Panc1 (cell line): ENCODE data around the gene ANXA6.

Experiments
- POLR2AphosphoS5 ChIP-seq: IDR thresholded peaks from 2 replicates; pipeline ENCODE4 v1.6.1; 2012; ENCODE audit warnings: mild to moderate bottlenecking, low read depth, low read length, moderate library complexity
- SIN3A ChIP-seq: IDR thresholded peaks from 2 replicates; pipeline ENCODE4 v1.6.1; 2012; ENCODE audit warnings: low read depth, mild to moderate bottlenecking, low read length, moderate library complexity, borderline replicate concordance; ENCODE audit not compliant: insufficient read depth
- TF ChIP-seq, protein P1 (sequence below): fragments of 450-650 bp; IDR thresholded peaks from 2 replicates; pipeline ENCODE4 v1.5.1; 2017; ENCODE audit warnings: mild to moderate bottlenecking
- TF ChIP-seq, protein P2 (sequence below), 2 experiments: IDR thresholded peaks; 2 replicates each; pipeline ENCODE4 v1.6.1; 2011 to 2012; ENCODE audit warnings: low read depth in 2 of 2, control low read depth in 1 of 2, low read length in 1 of 2, mild to moderate bottlenecking in 1 of 2, moderate library complexity in 1 of 2; ENCODE audit not compliant: insufficient read depth in 1 of 2

DNA sequence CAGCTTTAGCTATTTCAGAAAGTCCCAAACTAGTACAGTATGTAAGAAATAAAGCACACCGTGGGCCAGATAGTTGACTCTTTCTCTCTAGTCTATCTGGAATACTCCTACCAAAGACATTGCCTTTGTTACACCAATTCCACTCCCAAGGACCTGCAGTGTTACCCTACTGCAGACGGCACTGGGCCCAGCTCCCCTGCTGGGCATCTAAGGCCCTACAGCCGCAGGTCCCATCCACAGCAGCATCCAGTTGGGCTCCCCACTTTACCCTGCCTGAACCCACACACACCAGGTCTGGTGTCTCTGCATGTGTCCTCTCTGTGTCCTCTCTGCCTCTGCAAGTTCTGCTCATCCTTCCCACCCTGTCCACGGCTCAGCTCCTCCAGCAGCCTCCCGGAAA lies 99.3 kb downstream of the ANXA6 start:
- TF ChIP-seq, protein P1, sequence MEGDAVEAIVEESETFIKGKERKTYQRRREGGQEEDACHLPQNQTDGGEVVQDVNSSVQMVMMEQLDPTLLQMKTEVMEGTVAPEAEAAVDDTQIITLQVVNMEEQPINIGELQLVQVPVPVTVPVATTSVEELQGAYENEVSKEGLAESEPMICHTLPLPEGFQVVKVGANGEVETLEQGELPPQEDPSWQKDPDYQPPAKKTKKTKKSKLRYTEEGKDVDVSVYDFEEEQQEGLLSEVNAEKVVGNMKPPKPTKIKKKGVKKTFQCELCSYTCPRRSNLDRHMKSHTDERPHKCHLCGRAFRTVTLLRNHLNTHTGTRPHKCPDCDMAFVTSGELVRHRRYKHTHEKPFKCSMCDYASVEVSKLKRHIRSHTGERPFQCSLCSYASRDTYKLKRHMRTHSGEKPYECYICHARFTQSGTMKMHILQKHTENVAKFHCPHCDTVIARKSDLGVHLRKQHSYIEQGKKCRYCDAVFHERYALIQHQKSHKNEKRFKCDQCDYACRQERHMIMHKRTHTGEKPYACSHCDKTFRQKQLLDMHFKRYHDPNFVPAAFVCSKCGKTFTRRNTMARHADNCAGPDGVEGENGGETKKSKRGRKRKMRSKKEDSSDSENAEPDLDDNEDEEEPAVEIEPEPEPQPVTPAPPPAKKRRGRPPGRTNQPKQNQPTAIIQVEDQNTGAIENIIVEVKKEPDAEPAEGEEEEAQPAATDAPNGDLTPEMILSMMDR, result no peak
- TF ChIP-seq, protein P2, sequence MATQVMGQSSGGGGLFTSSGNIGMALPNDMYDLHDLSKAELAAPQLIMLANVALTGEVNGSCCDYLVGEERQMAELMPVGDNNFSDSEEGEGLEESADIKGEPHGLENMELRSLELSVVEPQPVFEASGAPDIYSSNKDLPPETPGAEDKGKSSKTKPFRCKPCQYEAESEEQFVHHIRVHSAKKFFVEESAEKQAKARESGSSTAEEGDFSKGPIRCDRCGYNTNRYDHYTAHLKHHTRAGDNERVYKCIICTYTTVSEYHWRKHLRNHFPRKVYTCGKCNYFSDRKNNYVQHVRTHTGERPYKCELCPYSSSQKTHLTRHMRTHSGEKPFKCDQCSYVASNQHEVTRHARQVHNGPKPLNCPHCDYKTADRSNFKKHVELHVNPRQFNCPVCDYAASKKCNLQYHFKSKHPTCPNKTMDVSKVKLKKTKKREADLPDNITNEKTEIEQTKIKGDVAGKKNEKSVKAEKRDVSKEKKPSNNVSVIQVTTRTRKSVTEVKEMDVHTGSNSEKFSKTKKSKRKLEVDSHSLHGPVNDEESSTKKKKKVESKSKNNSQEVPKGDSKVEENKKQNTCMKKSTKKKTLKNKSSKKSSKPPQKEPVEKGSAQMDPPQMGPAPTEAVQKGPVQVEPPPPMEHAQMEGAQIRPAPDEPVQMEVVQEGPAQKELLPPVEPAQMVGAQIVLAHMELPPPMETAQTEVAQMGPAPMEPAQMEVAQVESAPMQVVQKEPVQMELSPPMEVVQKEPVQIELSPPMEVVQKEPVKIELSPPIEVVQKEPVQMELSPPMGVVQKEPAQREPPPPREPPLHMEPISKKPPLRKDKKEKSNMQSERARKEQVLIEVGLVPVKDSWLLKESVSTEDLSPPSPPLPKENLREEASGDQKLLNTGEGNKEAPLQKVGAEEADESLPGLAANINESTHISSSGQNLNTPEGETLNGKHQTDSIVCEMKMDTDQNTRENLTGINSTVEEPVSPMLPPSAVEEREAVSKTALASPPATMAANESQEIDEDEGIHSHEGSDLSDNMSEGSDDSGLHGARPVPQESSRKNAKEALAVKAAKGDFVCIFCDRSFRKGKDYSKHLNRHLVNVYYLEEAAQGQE (IDR thresholded peaks at IDR 0.05; ENCODE audit: insufficient read depth in 1 of 2, low read depth in 2 of 2, low read length in 1 of 2), result no peak
- TF ChIP-seq POLR2AphosphoS5, result no peak
- no peak for TF ChIP-seq SIN3A
